MM.1S (cell line): ENCODE data around the gene RCAN1.

Experiments used
- DNase-seq: peaks from one replicate; pipeline ENCODE4 v3.0.0-alpha.2; 2015
- H2AFZ ChIP-seq: fragments of 300-600 bp; sonication (generic); 2 replicates; pipeline ENCODE4 v1.6.0; 2016; ENCODE audit warnings: antibody characterized with exemption, low read length
- H3F3A ChIP-seq: fragments of 300-600 bp; sonication (generic); 2 replicates; pipeline ENCODE4 v1.6.1; 2016; ENCODE audit warnings: mild to moderate bottlenecking, antibody characterized with exemption, low read length, moderate library complexity, mixed read lengths; ENCODE audit not compliant: insufficient read depth
- H3K27ac ChIP-seq: fragments of 300-600 bp; sonication (generic); 2 replicates; pipeline ENCODE4 v1.5.1; 2016; ENCODE audit warnings: mild to moderate bottlenecking, low read length
- H3K27me3 ChIP-seq: fragments of 300-600 bp; sonication (generic); replicated peaks from 2 replicates; pipeline ENCODE4 v1.6.0; 2016; ENCODE audit warnings: low read length; ENCODE audit not compliant: insufficient read depth
- H3K36me3 ChIP-seq: fragments of 300-600 bp; sonication (generic); replicated peaks from 2 replicates; pipeline ENCODE4 v1.6.1; 2016; ENCODE audit warnings: mild to moderate bottlenecking, low read length, mixed read lengths; ENCODE audit not compliant: insufficient read depth
- H3K4me1 ChIP-seq: fragments of 300-600 bp; sonication (generic); 2 replicates; pipeline ENCODE4 v1.6.1; 2016; ENCODE audit warnings: low read length, mixed read lengths
- H3K4me2 ChIP-seq: fragments of 300-600 bp; sonication (generic); 2 replicates; pipeline ENCODE4 v1.6.0; 2016; ENCODE audit warnings: low read depth, low read length
- H3K4me3 ChIP-seq: fragments of 300-600 bp; sonication (generic); 2 replicates; pipeline ENCODE4 v1.5.1; 2016; ENCODE audit warnings: low read length, mixed read lengths
- H3K79me2 ChIP-seq: fragments of 300-600 bp; sonication (generic); 2 replicates; pipeline ENCODE4 v1.6.1; 2016; ENCODE audit warnings: mixed run types, low read length, mixed read lengths
- H3K9ac ChIP-seq: fragments of 300-600 bp; sonication (generic); 2 replicates; pipeline ENCODE4 v1.6.1; 2016; ENCODE audit warnings: low read length, mixed read lengths
- H3K9me2 ChIP-seq: fragments of 300-600 bp; sonication (generic); replicated peaks from 2 replicates; pipeline ENCODE4 v1.6.1; 2016; ENCODE audit warnings: mild to moderate bottlenecking, low read length, mixed read lengths; ENCODE audit not compliant: insufficient read depth
- H3K9me3 ChIP-seq: fragments of 300-600 bp; sonication (generic); replicated peaks from 2 replicates; pipeline ENCODE4 v1.6.1; 2016; ENCODE audit warnings: mild to moderate bottlenecking, low read length, mixed read lengths; ENCODE audit not compliant: insufficient read depth
- H4K20me1 ChIP-seq: fragments of 300-600 bp; sonication (generic); 2 replicates; pipeline ENCODE4 v1.6.1; 2016; ENCODE audit warnings: mild to moderate bottlenecking, low read length, moderate library complexity, mixed read lengths; ENCODE audit not compliant: insufficient read depth
- CTCF ChIP-seq: fragments of 300-600 bp; sonication (generic); IDR thresholded peaks from 2 replicates; pipeline ENCODE4 v1.5.1; 2016; ENCODE audit warnings: antibody characterized with exemption, low read length, mixed read lengths
- EZH2 ChIP-seq: fragments of 300-600 bp; sonication (generic); optimal IDR thresholded peaks from 2 replicates; pipeline ENCODE3; 2017; ENCODE audit warnings: low read depth, mild to moderate bottlenecking, antibody characterized with exemption, low read length, mixed read lengths
- EZH2phosphoT487 ChIP-seq: fragments of 300-600 bp; sonication (generic); IDR thresholded peaks from 2 replicates; pipeline ENCODE4 v1.6.1; 2018; ENCODE audit warnings: antibody characterized with exemption, low read length

RCAN1 gene

GRCh38 chr21:34522284-34522683, 92.6 kb downstream of the RCAN1 start:
- no peaks in the 10 kb centered on the region for H3K9me3 ChIP-seq
- no peak overlapping the region for H3K4me3 ChIP-seq
- TF ChIP-seq CTCF (no peak), EZH2 (no peak), EZH2phosphoT487 (no peak)
- no peak overlapping the region for H2AFZ ChIP-seq
- no peaks in the 10 kb centered on the region for H3K27me3 ChIP-seq
- no peaks in the 10 kb centered on the region for H3K36me3 ChIP-seq
- no peak overlapping the region for H3K9ac ChIP-seq
- H3K4me2 ChIP-seq: no peak overlapping the region
- H3F3A ChIP-seq: peaks cover 12% of the 10 kb centered on the region
- no peaks in the 10 kb centered on the region for H3K9me2 ChIP-seq
- H3K27ac ChIP-seq: no peak overlapping the region
- peaks cover 12% of the 10 kb centered on the region for H3K4me1 ChIP-seq
- H4K20me1 ChIP-seq: no peaks in the 10 kb centered on the region
- no peak for DNase-seq
- H3K79me2 ChIP-seq: 0 out of 2 replicates have a peak, but pooled peaks cover 3% of the 10 kb centered on the region

- Histone ChIP-seq H3K36me3 (no peaks in the 10 kb centered on the region), H3K9me2 (no peaks in the 10 kb centered on the region), H3K4me2 (no peak overlapping the region), H3K79me2 (0 out of 2 replicates have a peak, but pooled peaks cover 3% of the 10 kb centered on the region), H3K4me1 (peaks cover 6% of the 10 kb centered on the region; the same call in 1 of the 2 replicates), H3K27ac (no peak overlapping the region), H3K9me3 (no peaks in the 10 kb centered on the region), H4K20me1 (no peaks in the 10 kb centered on the region), H3K4me3 (no peak overlapping the region), H3K9ac (no peak overlapping the region), H3K27me3 (no peaks in the 10 kb centered on the region), H3F3A (peaks cover 4% of the 10 kb centered on the region), H2AFZ (no peak overlapping the region)
- no peak for DNase-seq
- TF ChIP-seq EZH2: no peak
These were observed 93.4 kb downstream of the RCAN1 start for GRCh38 chr21:34521561-34521960.

DNA sequence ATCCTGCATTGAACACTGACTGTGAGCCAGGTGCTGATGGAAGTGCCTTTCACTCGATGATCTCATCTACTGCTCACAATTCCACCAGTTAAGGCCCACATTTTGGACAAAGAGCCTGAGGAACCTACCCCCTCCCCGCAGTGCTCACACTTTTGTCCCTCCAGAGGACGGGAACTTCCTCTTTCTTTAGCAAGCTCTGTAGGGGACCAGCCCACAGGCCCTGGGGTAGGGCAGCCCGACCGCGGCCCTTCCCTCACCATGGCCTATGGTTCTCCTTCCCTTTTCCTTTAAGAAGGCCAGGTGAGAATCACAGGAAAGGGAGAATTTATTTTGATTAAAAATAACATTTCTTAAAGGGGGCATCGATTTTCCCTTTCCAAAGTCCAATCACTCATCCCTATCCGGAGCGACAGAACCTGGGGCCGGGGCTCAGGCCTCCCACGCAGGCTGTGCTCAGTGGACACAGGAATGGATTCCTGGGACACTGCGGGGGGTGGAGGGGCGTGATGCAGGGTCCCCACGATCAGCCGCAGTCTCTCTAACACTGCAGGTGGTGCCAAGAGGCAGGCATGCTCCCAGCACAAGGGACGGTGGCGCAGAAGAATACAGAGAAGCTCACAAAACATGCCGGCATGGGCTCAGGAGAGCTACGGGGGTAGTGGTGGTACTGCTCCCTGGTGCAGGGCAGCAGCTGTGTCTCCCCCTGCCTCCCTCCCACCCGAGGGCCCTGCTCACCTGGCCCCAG, 94.0 kb downstream of the RCAN1 start:
- no peak overlapping the region for H2AFZ ChIP-seq
- no peaks in the 10 kb centered on the region for H3F3A ChIP-seq
- H3K9me3 ChIP-seq: no peaks in the 10 kb centered on the region
- no peak for DNase-seq
- no peak overlapping the region for H3K9ac ChIP-seq
- no peak overlapping the region for H3K4me3 ChIP-seq
- H3K27me3 ChIP-seq: no peaks in the 10 kb centered on the region
- H3K79me2 ChIP-seq: 0 out of 2 replicates have a peak, but pooled peaks cover 3% of the 10 kb centered on the region
- no peaks in the 10 kb centered on the region for H3K9me2 ChIP-seq
- TF ChIP-seq EZH2: no peak
- no peak for TF ChIP-seq EZH2phosphoT487
- TF ChIP-seq CTCF: no peak
- no peak overlapping the region for H3K4me2 ChIP-seq
- H3K27ac ChIP-seq: no peak overlapping the region
- H3K4me1 ChIP-seq: peaks cover under 1% of the 10 kb centered on the region; the same call in 1 of the 2 replicates
- no peaks in the 10 kb centered on the region for H3K36me3 ChIP-seq
- H4K20me1 ChIP-seq: no peaks in the 10 kb centered on the region

DNA sequence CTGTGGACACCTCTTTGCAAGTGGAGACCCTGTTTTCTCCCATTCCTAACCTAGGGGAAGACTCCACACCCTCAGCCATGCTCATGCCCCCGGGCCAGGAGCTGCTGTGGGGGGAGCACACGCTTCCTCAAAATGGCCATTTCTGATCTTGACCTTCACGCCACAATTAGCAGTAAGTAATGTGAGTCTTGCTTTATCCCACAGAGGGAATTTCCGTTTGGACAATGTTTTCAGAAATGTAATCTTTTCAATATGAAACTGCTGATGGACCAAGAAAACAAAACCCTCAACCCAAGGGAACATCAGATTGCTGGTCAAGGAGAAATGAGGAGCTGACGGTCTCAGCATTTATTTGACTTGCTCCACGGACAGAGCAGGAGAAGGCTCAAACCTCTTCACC, 94.6 kb downstream of the RCAN1 start:
- H3K36me3 ChIP-seq: no peaks in the 10 kb centered on the region
- H3K27ac ChIP-seq: no peak overlapping the region
- DNase-seq: no peak
- H3K4me2 ChIP-seq: no peak overlapping the region
- H2AFZ ChIP-seq: no peak overlapping the region
- H3K27me3 ChIP-seq: no peaks in the 10 kb centered on the region
- 0 out of 2 replicates have a peak, but pooled peaks cover 2% of the 10 kb centered on the region for H3K79me2 ChIP-seq
- H3K4me3 ChIP-seq: no peak overlapping the region
- H3K4me1 ChIP-seq: no peaks in the 10 kb centered on the region
- H3K9ac ChIP-seq: no peak overlapping the region
- H4K20me1 ChIP-seq: no peaks in the 10 kb centered on the region
- H3F3A ChIP-seq: no peaks in the 10 kb centered on the region
- no peak for TF ChIP-seq EZH2phosphoT487
- no peak for TF ChIP-seq CTCF
- no peak for TF ChIP-seq EZH2
- H3K9me2 ChIP-seq: no peaks in the 10 kb centered on the region
- H3K9me3 ChIP-seq: no peaks in the 10 kb centered on the region
